Endothelial cell of umbilical vein (primary cell): ENCODE measurements around the gene SMC5. TPM values are rescaled to one million over a fixed set of nuclear protein-coding genes. Genes with fewer than 3 reads are reported as not detected.

Experiments used
- BruUV-seq: library from RNA; stranded (reverse); fragments of 400-500 nt; replicated peaks from 2 replicates; lab custom pipeline; 2021; lab: Mats Ljungman, UMichigan
- CTCF ChIA-PET: fragments of 300-600, 350-600 bp; sonication (Branson Sonifier 250); formaldehyde crosslinking; loops from one replicate; lab custom pipeline; 2021; ENCODE audit warnings: antibody characterized with exemption, inconsistent platforms; lab: Charles Lee
- POLR2A ChIA-PET: fragments of 300-600, 350-600 bp; sonication (Branson Sonifier 250); formaldehyde crosslinking; loops from one replicate; lab custom pipeline; 2021; ENCODE audit warnings: antibody characterized with exemption, inconsistent platforms; lab: Charles Lee
- DNase-seq: peaks from one replicate; pipeline ENCODE4 v3.0.0-alpha.2; 2011; ENCODE audit warnings: low read depth, low spot score
- FAIRE-seq: peaks from 2 replicates; lab custom pipeline; 2011; peaks lifted over from hg19 to GRCh38; lab: Jason Lieb, UNC
- H2AFZ ChIP-seq: 2 replicates; pipeline ENCODE4 v1.6.0; 2012; ENCODE audit warnings: low read depth, low read length, control low read depth, inconsistent platforms
- H3K27ac ChIP-seq: 2 replicates; pipeline ENCODE4 v1.5.1; 2011; ENCODE audit warnings: low read depth, mild to moderate bottlenecking, control low read depth, low read length, moderate library complexity; ENCODE audit not compliant: insufficient read depth
- H3K27me3 ChIP-seq, 2 experiments: 2 replicates each; pipeline versions ENCODE4 v1.6.0 to v1.6.1; 2011; ENCODE audit warnings: low read length in 2 of 2, mixed read lengths in 1 of 2; ENCODE audit not compliant: control insufficient read depth in 2 of 2, insufficient read depth in 2 of 2
- H3K36me3 ChIP-seq, 2 experiments: 2 replicates in 1 of 2; 3 replicates in 1 of 2; pipeline ENCODE4 v1.5.1; 2011; ENCODE audit warnings: low read length in 2 of 2, mild to moderate bottlenecking in 1 of 2, moderate library complexity in 1 of 2; ENCODE audit not compliant: control insufficient read depth in 2 of 2, insufficient read depth in 2 of 2; ENCODE audit errors: extremely low read depth in 1 of 2
- H3K4me1 ChIP-seq: 3 replicates; pipeline ENCODE4 v1.5.1; 2011; ENCODE audit warnings: mild to moderate bottlenecking, low read length; ENCODE audit not compliant: control insufficient read depth, insufficient read depth; ENCODE audit errors: extremely low read depth
- H3K4me2 ChIP-seq: 2 replicates; pipeline ENCODE4 v1.6.1; 2011; ENCODE audit warnings: low read length, control low read depth, mixed read lengths; ENCODE audit not compliant: insufficient read depth
- H3K4me3 ChIP-seq, 3 experiments: fragments of 200-600 bp in 1 of 3; sonication (generic), shearing (Covaris generic) in 1 of 3; replicated peaks in 1 of 3; 2 replicates each; pipeline ENCODE4 v1.5.1; 2011 to 2016; ENCODE audit warnings: control low read depth in 3 of 3, low read length in 3 of 3, mild to moderate bottlenecking in 2 of 3, inconsistent platforms in 1 of 3, low read depth in 1 of 3, moderate library complexity in 1 of 3; ENCODE audit not compliant: insufficient read depth in 1 of 3
- H3K79me2 ChIP-seq: 2 replicates; pipeline ENCODE4 v1.6.0; 2012; ENCODE audit warnings: low read length, inconsistent platforms; ENCODE audit not compliant: control insufficient read depth, insufficient read depth
- H3K9ac ChIP-seq: replicated peaks from 2 replicates; pipeline ENCODE3; 2011; ENCODE audit warnings: low read length, control low read depth; ENCODE audit not compliant: insufficient read depth; ENCODE audit errors: extremely low read depth
- H3K9me1 ChIP-seq: replicated peaks from 3 replicates; pipeline ENCODE4 v1.6.0; 2011; ENCODE audit warnings: mild to moderate bottlenecking, low read length; ENCODE audit not compliant: control insufficient read depth, insufficient read depth; ENCODE audit errors: extremely low read depth
- H3K9me3 ChIP-seq: replicated peaks from 2 replicates; pipeline ENCODE4 v1.5.1; 2012; ENCODE audit warnings: low read length, inconsistent platforms; ENCODE audit not compliant: control insufficient read depth, insufficient read depth
- H4K20me1 ChIP-seq: replicated peaks from 2 replicates; pipeline ENCODE3; 2011; ENCODE audit warnings: mild to moderate bottlenecking, low read length; ENCODE audit not compliant: control insufficient read depth, insufficient read depth; ENCODE audit errors: extremely low read depth
- EZH2 ChIP-seq: IDR thresholded peaks from 2 replicates; pipeline ENCODE4 v1.6.1; 2012; ENCODE audit warnings: borderline replicate concordance, low read depth, mild to moderate bottlenecking, moderate library complexity, low read length, inconsistent platforms; ENCODE audit not compliant: severe bottlenecking
- FOS ChIP-seq: IDR thresholded peaks from 2 replicates; pipeline ENCODE4 v1.6.1; 2011; ENCODE audit warnings: mild to moderate bottlenecking, low read length, moderate library complexity, borderline replicate concordance; ENCODE audit not compliant: insufficient read depth
- GATA2 ChIP-seq: IDR thresholded peaks from 2 replicates; pipeline ENCODE4 v1.7.0; 2011; ENCODE audit warnings: low read depth, mild to moderate bottlenecking, moderate library complexity, mixed read lengths, low read length; ENCODE audit not compliant: insufficient read length, insufficient read depth
- JUN ChIP-seq: IDR thresholded peaks from 2 replicates; pipeline ENCODE4 v1.6.1; 2011; ENCODE audit warnings: borderline replicate concordance, low read depth; ENCODE audit not compliant: insufficient read length, insufficient read depth
- MYC ChIP-seq: IDR thresholded peaks from one replicate; pipeline ENCODE4 v1.6.1; 2011; ENCODE audit warnings: mild to moderate bottlenecking, low read depth, low read length
- POLR2A ChIP-seq: IDR thresholded peaks from 2 replicates; pipeline ENCODE4 v1.6.1; 2012; ENCODE audit warnings: low read depth, mild to moderate bottlenecking, control low read depth, low read length
- POLR2AphosphoS5 ChIP-seq: IDR thresholded peaks from 2 replicates; pipeline ENCODE4 v1.6.1; 2012; ENCODE audit warnings: low read depth, mild to moderate bottlenecking, control low read depth, low read length, moderate library complexity; ENCODE audit not compliant: insufficient read depth
- dilution Hi-C: fragments of 300-500 bp; cut with MboI; formaldehyde crosslinking; loops from one replicate; pipeline ENCODE4 v1.15.0; 2019; ENCODE audit warnings: low sequenced_read_pairs; ENCODE audit not compliant: extremely low pct_ligation_motif_present
- intact Hi-C: fragments of 100-400 bp; cut with micrococcal nuclease; formaldehyde crosslinking; loops from one replicate; pipeline ENCODE4 v1.10.0; 2022
- polyA plus RNA-seq, 4 experiments: library from polyadenylated mRNA; depleted of rRNA in 3 of 4; stranded (reverse) in 3 of 4; unstranded in 1 of 4; fragments of >200 nt; gene quantifications; 2 replicates each; pipeline versions ENCODE4 v1.2.1 to v1.2.3, GENCODE V29; 2011 to 2012; ENCODE audit warnings: missing spikeins in 1 of 4
- total RNA-seq: library from RNA; stranded (reverse); gene quantifications from 2 replicates; pipeline ENCODE4 v1.2.3, GENCODE V29; 2021
- TF ChIP-seq, protein P1 (sequence below): IDR thresholded peaks from 2 replicates; pipeline ENCODE4 v1.6.1; 2011; ENCODE audit not compliant: insufficient read depth, insufficient read length
- TF ChIP-seq, protein P2 (sequence below), 2 donors: IDR thresholded peaks; 1 replicate in 1 of 2; 2 replicates in 1 of 2; pipeline ENCODE4 v1.5.1; 2011; ENCODE audit warnings: low read length in 2 of 2, mild to moderate bottlenecking in 2 of 2, moderate library complexity in 2 of 2, control low read depth in 1 of 2, inconsistent platforms in 1 of 2, low read depth in 1 of 2; ENCODE audit not compliant: insufficient read depth in 1 of 2; ENCODE audit errors: extremely low read depth in 1 of 2

Gene SMC5
- total and polyA plus RNA-seq, 2 donors (not counting 3 experiments of a cell fraction or from before 2014, with no cell fraction given), result 17.1 to 32.8 TPM

DNA sequence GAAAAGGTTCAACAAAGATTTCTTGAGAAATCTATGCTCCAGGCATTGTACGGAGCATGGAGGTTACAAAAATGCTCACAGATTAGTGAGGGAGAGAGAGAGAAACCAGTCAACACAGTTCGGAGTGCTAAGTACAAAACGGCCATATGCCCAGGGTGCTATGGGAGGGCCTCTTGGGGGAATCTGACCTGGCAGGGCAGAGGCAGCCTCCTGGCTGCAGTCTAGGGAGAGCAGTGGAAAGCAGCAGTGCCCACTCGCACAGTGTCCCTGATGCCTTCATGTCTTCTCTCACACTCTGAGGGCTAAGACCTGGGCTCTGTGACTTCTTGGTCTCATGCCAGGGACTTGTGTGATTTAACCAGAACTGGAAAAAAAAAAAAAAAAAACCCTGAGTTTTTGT lies 29.8 kb upstream of the SMC5 start:
- Histone ChIP-seq H3K4me3 (no peak overlapping the region), H2AFZ (no peak overlapping the region), H3K9me3 (no peaks in the 10 kb centered on the region), H3K27ac (no peak overlapping the region), H3K79me2 (no peaks in the 10 kb centered on the region), H3K9me1 (no peaks in the 10 kb centered on the region), H3K36me3 (no peaks in the 10 kb centered on the region), H4K20me1 (no peaks in the 10 kb centered on the region), H3K4me1 (no peaks in the 10 kb centered on the region), H3K27me3 (no peaks in the 10 kb centered on the region), H3K9ac (no peak overlapping the region), H3K4me2 (no peak overlapping the region)
- TF ChIP-seq POLR2AphosphoS5 (no peak), POLR2A (no peak), MYC (no peak), FOS (no peak), GATA2 (no peak), JUN (no peak), EZH2 (no peak)
- TF ChIP-seq, protein P1, sequence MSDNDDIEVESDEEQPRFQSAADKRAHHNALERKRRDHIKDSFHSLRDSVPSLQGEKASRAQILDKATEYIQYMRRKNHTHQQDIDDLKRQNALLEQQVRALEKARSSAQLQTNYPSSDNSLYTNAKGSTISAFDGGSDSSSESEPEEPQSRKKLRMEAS, result no peak
- TF ChIP-seq, protein P2, sequence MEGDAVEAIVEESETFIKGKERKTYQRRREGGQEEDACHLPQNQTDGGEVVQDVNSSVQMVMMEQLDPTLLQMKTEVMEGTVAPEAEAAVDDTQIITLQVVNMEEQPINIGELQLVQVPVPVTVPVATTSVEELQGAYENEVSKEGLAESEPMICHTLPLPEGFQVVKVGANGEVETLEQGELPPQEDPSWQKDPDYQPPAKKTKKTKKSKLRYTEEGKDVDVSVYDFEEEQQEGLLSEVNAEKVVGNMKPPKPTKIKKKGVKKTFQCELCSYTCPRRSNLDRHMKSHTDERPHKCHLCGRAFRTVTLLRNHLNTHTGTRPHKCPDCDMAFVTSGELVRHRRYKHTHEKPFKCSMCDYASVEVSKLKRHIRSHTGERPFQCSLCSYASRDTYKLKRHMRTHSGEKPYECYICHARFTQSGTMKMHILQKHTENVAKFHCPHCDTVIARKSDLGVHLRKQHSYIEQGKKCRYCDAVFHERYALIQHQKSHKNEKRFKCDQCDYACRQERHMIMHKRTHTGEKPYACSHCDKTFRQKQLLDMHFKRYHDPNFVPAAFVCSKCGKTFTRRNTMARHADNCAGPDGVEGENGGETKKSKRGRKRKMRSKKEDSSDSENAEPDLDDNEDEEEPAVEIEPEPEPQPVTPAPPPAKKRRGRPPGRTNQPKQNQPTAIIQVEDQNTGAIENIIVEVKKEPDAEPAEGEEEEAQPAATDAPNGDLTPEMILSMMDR (IDR thresholded peaks at IDR 0.05; ENCODE audit: extremely low read depth in 1 of 2, insufficient read depth in 1 of 2, low read depth in 1 of 2, low read length in 2 of 2), result no peak
- no TSS peak for BruUV-seq
- intact Hi-C loops, result loop anchor here (1.0 to 10.0 kb wide), 4 partner anchors 94 to 284 kb away; no protein-coding TSS in a partner anchor
- dilution Hi-C loops, result no loop called here
- ChIA-PET CTCF (interaction anchor here (1.2 to 4.5 kb wide), 6 partner anchors 116 to 555 kb away, joined by 3 to 38 read pairs (median 6); no protein-coding TSS in a partner anchor), POLR2A (no interaction called here)
- no peak for FAIRE-seq
- DNase-seq, result no peak
